ENCODE data around the gene ZC3H12A. TPM values are rescaled to one million over a fixed set of nuclear protein-coding genes. Genes with fewer than 3 reads are reported as not detected.
"Not testable (repeated sequence)": the region's sequence is repeated elsewhere in the genome, so short reads cannot be mapped to it uniquely, and the experiment has no call there.

Gene ZC3H12A
- total RNA-seq, 1 donor, result 38.9 TPM

- no peak for DNase-seq (ENCODE audit: low read depth)
- TF ChIP-seq, protein P1, sequence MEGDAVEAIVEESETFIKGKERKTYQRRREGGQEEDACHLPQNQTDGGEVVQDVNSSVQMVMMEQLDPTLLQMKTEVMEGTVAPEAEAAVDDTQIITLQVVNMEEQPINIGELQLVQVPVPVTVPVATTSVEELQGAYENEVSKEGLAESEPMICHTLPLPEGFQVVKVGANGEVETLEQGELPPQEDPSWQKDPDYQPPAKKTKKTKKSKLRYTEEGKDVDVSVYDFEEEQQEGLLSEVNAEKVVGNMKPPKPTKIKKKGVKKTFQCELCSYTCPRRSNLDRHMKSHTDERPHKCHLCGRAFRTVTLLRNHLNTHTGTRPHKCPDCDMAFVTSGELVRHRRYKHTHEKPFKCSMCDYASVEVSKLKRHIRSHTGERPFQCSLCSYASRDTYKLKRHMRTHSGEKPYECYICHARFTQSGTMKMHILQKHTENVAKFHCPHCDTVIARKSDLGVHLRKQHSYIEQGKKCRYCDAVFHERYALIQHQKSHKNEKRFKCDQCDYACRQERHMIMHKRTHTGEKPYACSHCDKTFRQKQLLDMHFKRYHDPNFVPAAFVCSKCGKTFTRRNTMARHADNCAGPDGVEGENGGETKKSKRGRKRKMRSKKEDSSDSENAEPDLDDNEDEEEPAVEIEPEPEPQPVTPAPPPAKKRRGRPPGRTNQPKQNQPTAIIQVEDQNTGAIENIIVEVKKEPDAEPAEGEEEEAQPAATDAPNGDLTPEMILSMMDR (IDR thresholded peaks at IDR 0.05; ENCODE audit: insufficient read depth, low read depth, low read length), result no peak
- H3K4me3 ChIP-seq (ENCODE audit: low read depth, low read length), result no peak overlapping the region
Measured at GRCh38 chr1:37498872-37499617, 24.7 kb downstream of the ZC3H12A start.

DNA sequence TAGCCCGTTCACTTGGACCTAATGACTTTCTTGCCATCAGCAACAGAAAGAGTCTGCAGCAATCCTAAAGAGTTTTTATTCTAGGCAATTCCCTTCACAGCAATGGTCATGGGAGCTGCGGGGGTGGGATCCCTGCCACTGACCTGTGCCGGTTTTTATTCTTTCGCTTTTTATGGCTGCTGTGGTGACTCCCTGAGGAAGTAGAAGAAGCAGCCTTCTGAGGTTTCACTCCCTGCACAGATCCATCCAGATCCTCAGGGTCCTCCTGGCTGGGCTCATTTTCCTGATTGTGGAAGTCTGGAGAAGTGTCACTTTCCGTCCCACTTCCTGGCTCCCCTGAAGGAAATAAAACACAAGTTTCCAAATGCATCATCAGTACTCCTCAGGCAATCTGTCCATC, 27.3 kb downstream of the ZC3H12A start:
- DNase-seq (ENCODE audit: low read depth), result no peak
- TF ChIP-seq, protein P1 (IDR thresholded peaks at IDR 0.05; ENCODE audit: insufficient read depth, low read depth, low read length), result no peak
- no peak overlapping the region for H3K4me3 ChIP-seq (ENCODE audit: low read depth, low read length)

DNA sequence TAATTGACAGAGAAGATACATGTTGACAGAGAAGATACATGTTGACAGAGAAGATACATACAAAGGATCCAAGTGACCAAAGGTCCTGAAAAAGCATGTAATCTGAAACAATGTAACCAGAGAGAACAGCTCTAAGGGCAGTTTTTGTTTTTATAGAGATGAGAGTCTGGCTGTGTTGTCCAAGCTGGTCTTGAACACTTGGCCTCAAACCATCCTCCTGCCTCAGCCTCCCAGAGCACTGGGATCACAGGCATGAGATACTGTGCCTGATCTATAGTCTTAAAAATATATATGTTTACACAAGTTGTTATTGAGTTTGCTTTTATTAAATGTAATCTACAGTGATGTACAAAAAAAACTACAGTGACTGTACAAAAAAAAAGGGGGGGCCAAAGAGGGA, 27.7 kb downstream of the ZC3H12A start:
- no peak for DNase-seq (ENCODE audit: low read depth)
- no peak overlapping the region for H3K4me3 ChIP-seq (ENCODE audit: low read depth, low read length)
- TF ChIP-seq, protein P1 (IDR thresholded peaks at IDR 0.05; ENCODE audit: insufficient read depth, low read depth, low read length), result no peak

DNA sequence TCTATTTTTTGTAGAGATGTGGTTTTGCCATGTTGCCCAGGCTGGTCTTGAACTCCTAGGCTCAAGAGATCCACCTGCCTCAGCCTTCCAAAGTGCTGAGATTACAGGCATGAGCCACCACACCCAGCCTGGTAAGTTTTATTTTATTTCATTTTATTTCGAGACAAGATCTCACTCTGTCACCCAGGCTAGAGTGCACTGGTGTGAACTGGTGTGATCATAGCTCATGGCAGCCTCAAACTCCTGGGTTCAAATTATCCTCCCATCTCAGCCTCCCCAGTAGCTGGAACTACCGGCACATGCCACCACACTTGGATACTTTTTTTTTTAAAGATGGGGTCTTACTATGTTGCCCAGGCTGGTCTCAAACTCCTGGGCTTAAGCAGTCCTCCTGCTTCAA, 28.4 kb downstream of the ZC3H12A start:
- DNase-seq (ENCODE audit: low read depth); H3K4me3 ChIP-seq (ENCODE audit: low read depth, low read length): not testable (repeated sequence)

DNA sequence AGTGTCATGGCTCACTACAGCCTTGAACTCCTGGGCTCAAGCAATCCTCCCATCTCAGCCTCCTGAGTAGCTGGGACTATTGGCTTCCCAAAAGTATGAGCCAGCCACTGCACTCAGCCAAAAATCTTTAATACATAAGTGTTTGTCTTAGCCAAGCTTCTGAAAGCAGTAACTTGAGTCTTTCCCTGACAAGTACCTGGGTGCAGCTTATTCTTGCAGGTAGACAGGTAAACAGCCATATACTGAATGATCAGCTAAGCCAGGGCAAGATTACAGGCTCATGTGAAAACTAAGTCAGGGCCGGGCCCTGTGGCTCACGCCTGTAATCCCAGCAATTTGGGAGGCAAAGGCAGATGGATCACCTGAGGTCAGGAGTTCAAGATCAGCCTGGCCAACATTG, 32.4 kb downstream of the ZC3H12A start:
- H3K4me3 ChIP-seq (ENCODE audit: low read depth, low read length), result no peak overlapping the region
- DNase-seq (ENCODE audit: low read depth), result no peak
- TF ChIP-seq, protein P1 (IDR thresholded peaks at IDR 0.05; ENCODE audit: insufficient read depth, low read depth, low read length), result no peak

DNA sequence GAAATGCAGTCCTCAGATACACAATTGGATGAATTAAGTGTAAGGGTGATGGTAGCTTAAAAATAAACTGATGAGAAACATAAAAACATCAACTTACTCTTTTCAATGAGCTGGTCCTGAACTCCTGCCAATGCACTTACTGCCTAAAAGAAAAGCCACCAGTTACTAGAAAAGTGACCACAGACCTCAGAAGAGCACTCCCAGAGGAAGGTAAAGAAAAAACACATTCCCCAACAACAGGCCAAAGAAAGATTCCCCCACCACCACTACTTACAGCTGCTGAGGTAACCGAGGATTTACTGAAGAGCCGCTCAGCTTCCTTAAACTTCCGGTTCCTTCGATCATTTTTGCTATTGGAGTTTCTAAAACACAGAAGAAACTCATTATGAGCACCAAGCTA, 34.8 kb downstream of the ZC3H12A start:
- no peak for DNase-seq (ENCODE audit: low read depth)
- TF ChIP-seq, protein P1 (IDR thresholded peaks at IDR 0.05; ENCODE audit: insufficient read depth, low read depth, low read length), result no peak
- no peak overlapping the region for H3K4me3 ChIP-seq (ENCODE audit: low read depth, low read length)

GRCh38 chr1:37513795-37514349, 39.5 kb downstream of the ZC3H12A start:
- no peak for DNase-seq (ENCODE audit: low read depth)
- peak overlapping the region; percentile 81 for H3K4me3 ChIP-seq (ENCODE audit: low read depth, low read length)
- TF ChIP-seq, protein P1 (IDR thresholded peaks at IDR 0.05; ENCODE audit: insufficient read depth, low read depth, low read length), result no peak

Measured in fibroblast of villous mesenchyme (primary cell).